Muscle layer of colon (tissue), 2 donors: ENCODE measurements around the gene CNBP.
"Not testable (repeated sequence)": the region's sequence is repeated elsewhere in the genome, so short reads cannot be mapped to it uniquely, and the experiment has no call there.

Experiments used
- H3K27ac ChIP-seq: one replicate; pipeline ENCODE4 v1.7.0; 2013; ENCODE audit warnings: low read depth, mild to moderate bottlenecking, low read length, moderate library complexity
- H3K27me3 ChIP-seq, 2 donors: one replicate each; pipeline ENCODE4 v1.7.0; 2013; ENCODE audit warnings: low read length in 2 of 2, mild to moderate bottlenecking in 2 of 2; ENCODE audit not compliant: insufficient read depth in 2 of 2, control insufficient read depth in 1 of 2
- H3K36me3 ChIP-seq: one replicate; pipeline ENCODE4 v1.7.0; 2013; ENCODE audit warnings: mild to moderate bottlenecking, low read length; ENCODE audit not compliant: insufficient read depth
- H3K4me1 ChIP-seq: one replicate; pipeline ENCODE4 v1.7.0; 2013; ENCODE audit warnings: mild to moderate bottlenecking, low read length; ENCODE audit not compliant: insufficient read depth
- H3K4me3 ChIP-seq, 2 donors: one replicate each; pipeline ENCODE4 v1.7.0; 2013; ENCODE audit warnings: low read length in 2 of 2, low read depth in 1 of 2, mild to moderate bottlenecking in 1 of 2, moderate library complexity in 1 of 2
- H3K9ac ChIP-seq: one replicate; pipeline ENCODE4 v1.7.0; 2013; ENCODE audit warnings: low read length
- H3K9me3 ChIP-seq: one replicate; pipeline ENCODE4 v1.7.0; 2013; ENCODE audit warnings: mild to moderate bottlenecking, low read length
- donor health status: abdominal sarcoma.
- donor health status: Adenocarcinoma of cecum.

Gene CNBP

GRCh38 chr3:129182390-129183185 lies 1.1 kb downstream of the CNBP start:
- H3K27ac ChIP-seq: peak overlapping the region; percentile 73
- peak overlapping the region; percentile 74 for H3K9ac ChIP-seq
- H3K27me3 ChIP-seq: no peaks in the 10 kb centered on the region
- peak overlapping the region; percentile 74 to 98 for H3K4me3 ChIP-seq
- no peaks in the 10 kb centered on the region for H3K9me3 ChIP-seq
- peaks cover 41% of the 10 kb centered on the region for H3K4me1 ChIP-seq
- peaks cover 11% of the 10 kb centered on the region for H3K36me3 ChIP-seq

- peaks cover 49% of the 10 kb centered on the region for H3K4me1 ChIP-seq
- H3K9ac ChIP-seq: peak overlapping the region; percentile 74
- H3K36me3 ChIP-seq: peaks cover 11% of the 10 kb centered on the region
- H3K4me3 ChIP-seq: peak overlapping the region; percentile 43 to 74
- no peaks in the 10 kb centered on the region for H3K9me3 ChIP-seq
- H3K27me3 ChIP-seq: no peaks in the 10 kb centered on the region
- peak overlapping the region; percentile 73 for H3K27ac ChIP-seq
These were observed 1.9 kb downstream of the CNBP start for GRCh38 chr3:129181819-129182218.

GRCh38 chr3:129180461-129180860 lies 3.2 kb downstream of the CNBP start:
- peaks cover 11% of the 10 kb centered on the region for H3K36me3 ChIP-seq
- H3K4me1 ChIP-seq: peaks cover 62% of the 10 kb centered on the region
- no peaks in the 10 kb centered on the region for H3K27me3 ChIP-seq
- peak overlapping the region in 1 of 2 donors; percentile 41 for H3K4me3 ChIP-seq
- H3K27ac ChIP-seq: peak overlapping the region; percentile 42
- no peaks in the 10 kb centered on the region for H3K9me3 ChIP-seq
- no peak overlapping the region for H3K9ac ChIP-seq

- peaks cover 16% of the 10 kb centered on the region for H3K36me3 ChIP-seq
- H3K27ac ChIP-seq: no peak overlapping the region
- no peak overlapping the region for H3K4me3 ChIP-seq
- H3K27me3 ChIP-seq: no peaks in the 10 kb centered on the region
- no peak overlapping the region for H3K9ac ChIP-seq
- H3K4me1 ChIP-seq: peaks cover 76% of the 10 kb centered on the region
- H3K9me3 ChIP-seq: no peaks in the 10 kb centered on the region
These were observed 7.6 kb downstream of the CNBP start for GRCh38 chr3:129176051-129176450.

GRCh38 chr3:129173725-129174124 lies 10.0 kb downstream of the CNBP start:
- peaks cover 30% of the 10 kb centered on the region for H3K36me3 ChIP-seq
- H3K27ac ChIP-seq: no peak overlapping the region
- H3K4me1 ChIP-seq: peaks cover 56% of the 10 kb centered on the region
- no peaks in the 10 kb centered on the region for H3K27me3 ChIP-seq
- H3K9me3 ChIP-seq: no peaks in the 10 kb centered on the region
- no peak overlapping the region for H3K9ac ChIP-seq
- H3K4me3 ChIP-seq: no peak overlapping the region

- Histone ChIP-seq H3K27ac (no peak overlapping the region), H3K4me3 (no peak overlapping the region), H3K9me3 (no peaks in the 10 kb centered on the region), H3K9ac (no peak overlapping the region), H3K36me3 (peaks cover 27% of the 10 kb centered on the region), H3K27me3 (no peaks in the 10 kb centered on the region), H3K4me1 (peaks cover 50% of the 10 kb centered on the region)
These were observed 10.5 kb downstream of the CNBP start for GRCh38 chr3:129173206-129173605.

- H3K9me3 ChIP-seq: no peaks in the 10 kb centered on the region
- H3K36me3 ChIP-seq: peaks cover 56% of the 10 kb centered on the region
- H3K4me3 ChIP-seq: no peak overlapping the region
- no peak overlapping the region for H3K27ac ChIP-seq
- H3K27me3 ChIP-seq: no peaks in the 10 kb centered on the region
- no peak overlapping the region for H3K9ac ChIP-seq
- peaks cover 10% of the 10 kb centered on the region for H3K4me1 ChIP-seq
These were observed 16.9 kb downstream of the CNBP start for GRCh38 chr3:129166579-129167332.

- peaks cover 46% of the 10 kb centered on the region for H3K36me3 ChIP-seq
- H3K9ac ChIP-seq, H3K9me3 ChIP-seq, H3K27ac ChIP-seq, H3K27me3 ChIP-seq, H3K4me1 ChIP-seq, H3K4me3 ChIP-seq: not testable (repeated sequence)
These were observed 18.1 kb downstream of the CNBP start for GRCh38 chr3:129165594-129165993.

GRCh38 chr3:129164500-129164899 lies 19.2 kb downstream of the CNBP start:
- Histone ChIP-seq H3K36me3 (peaks cover 35% of the 10 kb centered on the region), H3K9ac (no peak overlapping the region), H3K27me3 (no peaks in the 10 kb centered on the region), H3K4me1 (peaks cover 13% of the 10 kb centered on the region), H3K27ac (no peak overlapping the region), H3K9me3 (no peaks in the 10 kb centered on the region), H3K4me3 (no peak overlapping the region)

GRCh38 chr3:129162729-129163579 lies 20.7 kb downstream of the CNBP start:
- no peaks in the 10 kb centered on the region for H3K27me3 ChIP-seq
- H3K9ac ChIP-seq: no peak overlapping the region
- peaks cover 20% of the 10 kb centered on the region for H3K4me1 ChIP-seq
- H3K4me3 ChIP-seq: no peak overlapping the region
- H3K27ac ChIP-seq: peak overlapping the region; percentile 96
- peaks cover 32% of the 10 kb centered on the region for H3K36me3 ChIP-seq
- H3K9me3 ChIP-seq: no peaks in the 10 kb centered on the region

- peaks cover 20% of the 10 kb centered on the region for H3K4me1 ChIP-seq
- H3K4me3 ChIP-seq: peak overlapping the region; percentile 60 to 93
- peak overlapping the region; percentile 82 for H3K9ac ChIP-seq
- H3K36me3 ChIP-seq: peaks cover 32% of the 10 kb centered on the region
- no peaks in the 10 kb centered on the region for H3K27me3 ChIP-seq
- H3K27ac ChIP-seq: peak overlapping the region; percentile 96
- H3K9me3 ChIP-seq: no peaks in the 10 kb centered on the region
These were observed 21.8 kb downstream of the CNBP start for GRCh38 chr3:129161860-129162271.
